T-helper 17 cell (primary cell): ENCODE data around the gene PHTF2. TPM values are rescaled to one million over a fixed set of nuclear protein-coding genes. Genes with fewer than 3 reads are reported as not detected.
"Not testable (repeated sequence)": the region's sequence is repeated elsewhere in the genome, so short reads cannot be mapped to it uniquely, and the experiment has no call there.

Source experiments
- ATAC-seq: fragments of 150-1000 bp; cut with Tn5 transposase; 2 replicates; pipeline ENCODE4 v1.10.0; 2021; ENCODE audit warnings: mild to moderate bottlenecking, moderate library complexity
- DNase-seq, 3 donors: peaks; one replicate each; pipeline versions ENCODE4 v3.0.0 to v3.0.0-alpha.2; 2020 to 2021
- H3K9me3 ChIP-seq: one replicate; pipeline ENCODE4 v1.7.0; 2013; ENCODE audit warnings: low read length, mild to moderate bottlenecking; ENCODE audit not compliant: control insufficient read depth, poor library complexity, severe bottlenecking
- H3K27ac Mint-ChIP-seq: one replicate; pipeline ENCODE4 v1.8.0; 2022; ENCODE audit warnings: mild to moderate bottlenecking, moderate library complexity, mixed read lengths
- H3K27me3 Mint-ChIP-seq: one replicate; pipeline ENCODE4 v1.8.0; 2022; ENCODE audit warnings: mixed read lengths
- H3K36me3 Mint-ChIP-seq: one replicate; pipeline ENCODE4 v1.8.0; 2022; ENCODE audit warnings: low read depth, mixed read lengths
- H3K4me1 Mint-ChIP-seq: one replicate; pipeline ENCODE4 v1.8.0; 2022; ENCODE audit warnings: mild to moderate bottlenecking, mixed read lengths
- H3K4me3 Mint-ChIP-seq: one replicate; pipeline ENCODE4 v1.8.0; 2022; ENCODE audit warnings: mild to moderate bottlenecking, moderate library complexity, mixed read lengths
- total RNA-seq, 4 donors: library from RNA in 2 of 4; stranded (reverse) in 2 of 4; gene quantifications; one replicate each; pipeline ENCODE4 v1.2.3 and lab custom pipeline; 2022 to 2026

Gene PHTF2
- total RNA-seq, 2 donors from 2014 or later, result 68.1 to 69.9 TPM

DNA sequence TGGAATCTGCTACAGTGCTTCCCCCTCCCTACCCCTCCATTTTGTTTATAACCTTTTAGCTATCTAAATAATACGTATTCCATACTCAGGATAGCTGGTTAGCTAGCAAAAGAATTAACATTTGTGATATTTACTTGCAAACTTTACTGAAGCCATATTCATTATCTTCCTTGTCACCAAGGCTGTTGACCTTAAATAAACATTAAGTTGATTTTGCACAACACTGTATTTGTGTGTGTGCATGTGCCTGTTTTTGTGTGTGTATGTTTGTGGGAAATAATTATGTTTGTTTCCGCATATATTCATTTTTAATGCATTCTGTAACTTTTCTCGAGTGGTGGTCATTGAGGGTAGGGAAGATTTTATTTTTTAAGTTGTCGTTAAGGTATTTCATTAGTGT lies 16.2 kb upstream of the PHTF2 start:
- no peak overlapping the region for H3K4me3 Mint-ChIP-seq
- no peak for DNase-seq
- H3K9me3 ChIP-seq, result no peaks in the 10 kb centered on the region
- no peak overlapping the region for H3K27ac Mint-ChIP-seq
- H3K4me1 Mint-ChIP-seq, result no peaks in the 10 kb centered on the region
- no peaks in the 10 kb centered on the region for H3K27me3 Mint-ChIP-seq
- peaks cover 3% of the 10 kb centered on the region for H3K36me3 Mint-ChIP-seq
- no peak for ATAC-seq

DNA sequence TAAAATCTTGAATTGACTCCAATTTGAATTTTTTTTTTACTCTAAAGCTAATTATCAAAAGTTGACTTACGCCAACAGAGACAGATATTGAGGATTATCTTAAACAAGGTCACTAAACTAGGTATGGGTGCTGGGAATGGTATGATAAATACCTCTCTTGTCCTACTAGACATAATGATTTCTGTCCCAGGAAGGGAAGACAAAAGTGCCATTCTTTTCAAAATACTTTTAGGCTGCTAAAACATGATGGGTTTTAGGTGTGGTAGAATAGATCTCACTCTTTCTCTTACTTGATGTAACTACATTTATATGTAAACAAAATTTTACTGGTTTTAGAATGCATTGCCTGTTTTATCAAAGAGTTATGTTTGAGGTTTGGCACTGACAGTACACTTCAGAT lies 15.5 kb upstream of the PHTF2 start:
- Mint-ChIP-seq H3K4me1 (no peaks in the 10 kb centered on the region), H3K36me3 (peaks cover 3% of the 10 kb centered on the region), H3K27ac (no peak overlapping the region), H3K27me3 (no peaks in the 10 kb centered on the region), H3K4me3 (no peak overlapping the region)
- ATAC-seq (no peak), DNase-seq (no peak)
- no peaks in the 10 kb centered on the region for H3K9me3 ChIP-seq

DNA sequence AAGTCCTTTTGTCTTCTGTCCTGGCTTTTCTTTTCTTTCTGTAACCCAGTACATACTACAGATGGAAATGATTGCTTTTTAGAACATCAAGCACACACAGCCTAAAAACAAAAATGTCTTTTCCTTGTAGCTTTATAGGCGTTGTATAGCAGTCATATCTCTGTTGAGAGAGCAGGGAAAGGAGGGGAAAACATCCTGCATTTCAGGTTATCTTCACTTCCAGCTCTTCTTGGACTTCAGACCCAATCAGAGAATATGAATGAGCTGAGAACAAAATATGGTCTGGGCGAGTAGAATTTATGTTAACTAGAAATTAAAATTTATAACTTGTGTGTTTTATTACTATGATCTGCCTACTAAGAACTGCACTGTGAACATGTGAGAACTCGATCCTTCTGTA lies 15.0 kb upstream of the PHTF2 start:
- no peak for ATAC-seq
- Mint-ChIP-seq H3K4me3 (no peak overlapping the region), H3K4me1 (no peaks in the 10 kb centered on the region)

DNA sequence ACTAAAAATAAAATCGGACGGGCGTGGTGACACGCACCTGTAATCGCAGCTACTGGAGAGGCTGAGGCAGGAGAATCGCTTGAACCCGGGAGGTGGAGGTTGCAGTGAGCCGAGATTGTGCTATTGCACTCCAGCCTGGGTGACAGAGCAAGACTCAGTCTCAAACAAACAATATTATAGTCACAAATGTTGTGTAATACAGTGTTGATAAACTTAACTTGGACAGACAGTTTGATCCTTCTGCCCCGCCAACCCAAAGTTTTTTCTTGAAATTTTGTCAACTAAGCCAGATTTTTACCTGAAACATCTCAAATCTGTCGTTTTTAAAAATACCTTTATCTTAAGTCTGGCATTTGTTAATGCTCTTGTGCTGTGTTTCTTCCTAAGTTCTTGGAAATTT lies 14.1 kb upstream of the PHTF2 start:
- not testable (repeated sequence) for H3K27me3 Mint-ChIP-seq, H3K27ac Mint-ChIP-seq, H3K9me3 ChIP-seq, DNase-seq, H3K36me3 Mint-ChIP-seq, H3K4me1 Mint-ChIP-seq, H3K4me3 Mint-ChIP-seq, ATAC-seq

More for the DNA sequence above, 15.0 kb upstream of the PHTF2 start:
- H3K9me3 ChIP-seq, result no peaks in the 10 kb centered on the region
- Mint-ChIP-seq H3K36me3 (peaks cover 3% of the 10 kb centered on the region), H3K27ac (no peak overlapping the region), H3K27me3 (no peaks in the 10 kb centered on the region)
- DNase-seq, result no peak

DNA sequence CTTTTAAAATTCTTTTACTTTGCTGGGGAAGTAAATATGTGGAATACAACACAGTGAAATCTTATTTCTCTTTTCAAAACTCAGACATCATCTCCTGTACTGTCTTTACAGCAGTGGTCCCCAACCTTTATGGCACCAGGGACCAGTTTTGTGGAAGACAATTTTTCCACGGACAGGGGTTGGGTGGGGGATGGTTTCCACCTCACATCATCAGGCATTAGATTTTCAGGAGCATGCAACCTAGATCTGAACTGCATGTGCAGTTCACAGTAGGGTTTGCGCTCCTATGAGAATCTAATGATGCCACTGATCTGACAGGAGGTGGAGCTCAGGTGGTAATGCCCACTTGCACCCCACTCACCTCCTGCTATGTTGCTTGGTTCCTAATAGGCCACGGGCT lies 12.6 kb upstream of the PHTF2 start:
- no peaks in the 10 kb centered on the region for H3K9me3 ChIP-seq
- H3K27ac Mint-ChIP-seq, result peak overlapping the region; percentile 6
- H3K27me3 Mint-ChIP-seq, result no peaks in the 10 kb centered on the region
- DNase-seq (no peak), ATAC-seq (no peak)
- H3K4me3 Mint-ChIP-seq, result no peak overlapping the region
- no peaks in the 10 kb centered on the region for H3K4me1 Mint-ChIP-seq
- H3K36me3 Mint-ChIP-seq, result peaks cover 3% of the 10 kb centered on the region

DNA sequence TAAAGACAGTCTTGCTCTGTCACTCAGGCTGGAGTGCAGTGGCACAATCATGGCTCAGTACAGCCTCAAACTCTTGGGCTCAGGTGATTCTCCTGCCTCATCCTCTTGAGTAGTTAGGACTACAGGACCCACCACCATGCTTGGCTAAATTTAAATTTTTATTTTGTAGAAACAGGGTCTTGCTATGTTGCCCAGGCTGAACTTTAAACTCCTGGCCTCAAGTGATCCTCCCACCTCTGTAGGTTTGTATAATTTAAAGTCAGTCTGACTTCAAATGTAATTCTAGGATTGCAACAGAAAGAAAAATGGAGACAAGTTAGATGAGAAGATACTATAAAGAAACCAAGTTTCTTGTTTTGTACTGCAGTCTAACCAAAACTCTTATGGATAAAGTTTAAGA lies 11.8 kb upstream of the PHTF2 start:
- Mint-ChIP-seq H3K36me3 (peaks cover 3% of the 10 kb centered on the region), H3K4me3 (no peak overlapping the region), H3K27me3 (no peaks in the 10 kb centered on the region), H3K4me1 (peaks cover 2% of the 10 kb centered on the region), H3K27ac (no peak overlapping the region)
- DNase-seq, result no peak
- no peaks in the 10 kb centered on the region for H3K9me3 ChIP-seq
- no peak for ATAC-seq

DNA sequence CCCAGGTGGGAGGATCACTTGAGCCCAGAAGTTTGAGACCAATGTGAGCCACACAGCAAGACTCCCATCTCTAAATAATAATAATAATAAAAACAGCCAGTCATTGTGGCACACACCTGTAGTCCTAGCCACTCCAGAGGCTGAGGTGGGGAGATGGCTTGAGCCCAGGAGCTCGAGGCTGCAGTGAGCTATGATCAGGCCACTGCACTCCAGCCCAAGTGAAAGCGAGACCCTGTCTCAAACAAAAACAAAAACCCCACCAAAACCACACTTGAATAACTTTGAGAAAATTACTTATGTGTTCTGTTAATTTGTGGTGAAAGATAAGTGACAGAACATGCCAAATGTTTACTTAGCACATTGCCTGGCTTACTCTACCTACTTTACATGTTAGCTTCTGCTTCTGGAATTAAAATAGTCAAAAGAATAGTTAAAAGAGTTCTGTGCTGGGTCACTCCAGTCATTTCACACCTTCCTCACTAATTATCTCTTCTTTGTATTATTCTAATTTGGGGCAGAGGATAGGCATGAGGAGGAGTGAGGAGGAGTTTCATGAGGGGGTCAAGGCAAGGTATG lies 10.2 kb upstream of the PHTF2 start:
- no peak for DNase-seq
- no peaks in the 10 kb centered on the region for H3K9me3 ChIP-seq
- no peak for ATAC-seq
- no peak overlapping the region for H3K27ac Mint-ChIP-seq
- H3K4me1 Mint-ChIP-seq, result peaks cover 2% of the 10 kb centered on the region
- peak overlapping the region; percentile 46 for H3K4me3 Mint-ChIP-seq
- H3K36me3 Mint-ChIP-seq, result peaks cover 3% of the 10 kb centered on the region
- no peaks in the 10 kb centered on the region for H3K27me3 Mint-ChIP-seq

DNA sequence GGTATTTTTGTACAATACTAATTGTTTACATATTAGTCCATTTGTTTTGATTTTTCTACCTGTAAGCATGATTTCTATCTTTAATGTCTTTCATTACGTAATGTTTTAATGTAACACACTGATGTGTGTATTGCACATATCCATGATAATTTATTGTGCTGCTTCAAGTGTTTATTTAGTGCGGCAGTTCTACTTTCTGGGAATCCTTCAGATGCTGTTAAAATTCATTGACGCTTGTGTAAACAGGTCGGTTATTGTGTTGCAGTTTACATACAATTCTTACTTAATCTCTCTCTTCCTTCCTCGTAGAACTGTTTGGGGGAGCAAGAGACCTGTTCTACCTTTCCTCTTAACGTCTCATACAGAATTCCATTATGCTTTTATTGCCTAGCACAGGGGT lies 7.2 kb upstream of the PHTF2 start:
- Mint-ChIP-seq H3K27ac (no peak overlapping the region), H3K36me3 (peaks cover 4% of the 10 kb centered on the region), H3K4me3 (no peak overlapping the region), H3K4me1 (peaks cover 16% of the 10 kb centered on the region), H3K27me3 (no peaks in the 10 kb centered on the region)
- H3K9me3 ChIP-seq, result no peaks in the 10 kb centered on the region
- DNase-seq (no peak), ATAC-seq (no peak)

DNA sequence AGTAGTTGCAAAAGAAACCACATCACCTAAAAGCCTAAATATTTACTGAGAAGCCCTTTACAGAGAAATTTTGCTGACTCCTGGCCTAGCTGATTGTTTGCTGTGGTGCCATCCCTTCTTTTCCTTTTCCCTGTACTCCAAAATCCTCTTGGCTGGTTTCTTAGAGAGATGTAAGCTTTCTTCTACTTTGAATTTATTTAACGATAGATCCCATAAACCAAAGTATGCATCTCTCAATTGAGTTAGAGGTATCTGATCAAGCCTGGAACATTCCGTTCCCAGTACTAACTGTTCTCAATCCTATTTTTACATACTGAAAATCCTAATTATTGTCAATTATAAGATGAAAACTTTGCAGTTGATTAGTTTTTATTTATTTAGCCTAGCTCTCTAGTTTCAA lies 6.6 kb upstream of the PHTF2 start:
- H3K4me3 Mint-ChIP-seq, result no peak overlapping the region
- DNase-seq, result no peak
- H3K9me3 ChIP-seq, result no peaks in the 10 kb centered on the region
- H3K27me3 Mint-ChIP-seq, result no peaks in the 10 kb centered on the region
- peaks cover 21% of the 10 kb centered on the region for H3K4me1 Mint-ChIP-seq
- peaks cover 6% of the 10 kb centered on the region for H3K36me3 Mint-ChIP-seq
- no peak for ATAC-seq
- peak overlapping the region; percentile 16 for H3K27ac Mint-ChIP-seq

DNA sequence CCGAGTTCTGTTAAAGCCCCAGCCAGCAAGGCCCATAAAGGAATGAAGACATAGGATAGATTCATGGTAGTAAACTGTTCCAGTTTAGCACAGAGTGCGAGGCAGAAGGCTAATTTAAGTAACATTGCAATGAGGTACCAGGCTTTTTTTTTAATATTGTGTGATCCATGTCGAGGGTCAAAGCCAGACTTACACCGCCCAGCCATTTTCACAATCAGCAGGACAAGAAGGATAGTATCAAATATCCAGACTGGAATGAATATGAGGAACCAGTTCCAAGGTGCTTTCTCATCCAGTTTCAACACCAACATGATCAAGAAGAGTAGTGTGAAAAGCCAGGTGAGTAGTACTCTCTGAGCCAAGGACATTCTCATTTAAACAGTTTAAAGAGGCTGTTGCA lies 4.6 kb upstream of the PHTF2 start:
- Mint-ChIP-seq H3K27ac (peak overlapping the region; percentile 70), H3K4me1 (peaks cover 31% of the 10 kb centered on the region), H3K36me3 (peaks cover 8% of the 10 kb centered on the region), H3K4me3 (no peak overlapping the region), H3K27me3 (no peaks in the 10 kb centered on the region)
- no peak for DNase-seq
- H3K9me3 ChIP-seq, result no peaks in the 10 kb centered on the region
- ATAC-seq, result no peak

DNA sequence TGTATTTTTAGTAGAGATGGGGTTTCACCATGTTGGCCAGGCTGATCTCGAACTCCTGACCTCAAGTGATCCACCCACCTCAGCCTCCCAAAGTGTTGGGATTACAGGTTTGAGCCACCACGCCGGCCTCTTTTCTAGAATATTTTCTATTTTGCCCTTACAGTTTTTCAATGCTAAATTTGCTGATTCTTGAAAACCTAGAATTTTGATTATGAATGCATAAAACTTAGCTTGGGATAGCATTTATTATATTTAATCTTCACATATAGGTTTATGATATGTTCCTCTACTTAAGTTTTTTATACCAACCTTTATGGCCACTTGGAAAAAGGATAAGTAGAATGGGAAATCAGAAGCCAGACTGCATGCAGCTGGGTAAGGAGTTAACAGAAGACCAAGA lies 2.5 kb upstream of the PHTF2 start:
- Mint-ChIP-seq H3K27me3 (no peaks in the 10 kb centered on the region), H3K4me3 (peak overlapping the region; percentile 97), H3K36me3 (peaks cover 8% of the 10 kb centered on the region), H3K4me1 (peaks cover 41% of the 10 kb centered on the region), H3K27ac (peak overlapping the region; percentile 27)
- ATAC-seq (no peak), DNase-seq (no peak)
- no peaks in the 10 kb centered on the region for H3K9me3 ChIP-seq

DNA sequence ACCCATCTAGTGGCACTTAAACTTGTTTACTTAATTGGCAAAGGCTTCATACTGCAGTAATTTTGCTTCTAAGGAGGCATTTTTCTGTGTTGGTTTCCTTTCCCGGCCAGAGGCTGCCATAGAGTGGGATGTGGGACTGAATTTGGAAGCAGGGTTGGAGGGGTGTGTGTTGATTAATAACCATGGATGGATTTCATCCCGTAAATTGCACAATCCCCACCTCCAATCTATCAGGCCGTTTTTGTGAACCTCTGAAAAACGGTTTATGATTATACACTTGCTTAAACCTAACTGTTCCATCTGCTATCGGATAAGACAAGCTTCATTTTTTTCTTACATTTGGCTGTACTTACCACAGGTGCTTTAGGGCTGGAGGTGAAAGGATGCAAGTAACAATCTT lies 1.6 kb upstream of the PHTF2 start:
- Mint-ChIP-seq H3K27me3 (no peaks in the 10 kb centered on the region), H3K36me3 (peaks cover 8% of the 10 kb centered on the region), H3K4me3 (peak overlapping the region; percentile 97), H3K27ac (peak overlapping the region; percentile 99), H3K4me1 (peaks cover 44% of the 10 kb centered on the region)
- no peaks in the 10 kb centered on the region for H3K9me3 ChIP-seq
- DNase-seq, result no peak
- ATAC-seq, result no peak

DNA sequence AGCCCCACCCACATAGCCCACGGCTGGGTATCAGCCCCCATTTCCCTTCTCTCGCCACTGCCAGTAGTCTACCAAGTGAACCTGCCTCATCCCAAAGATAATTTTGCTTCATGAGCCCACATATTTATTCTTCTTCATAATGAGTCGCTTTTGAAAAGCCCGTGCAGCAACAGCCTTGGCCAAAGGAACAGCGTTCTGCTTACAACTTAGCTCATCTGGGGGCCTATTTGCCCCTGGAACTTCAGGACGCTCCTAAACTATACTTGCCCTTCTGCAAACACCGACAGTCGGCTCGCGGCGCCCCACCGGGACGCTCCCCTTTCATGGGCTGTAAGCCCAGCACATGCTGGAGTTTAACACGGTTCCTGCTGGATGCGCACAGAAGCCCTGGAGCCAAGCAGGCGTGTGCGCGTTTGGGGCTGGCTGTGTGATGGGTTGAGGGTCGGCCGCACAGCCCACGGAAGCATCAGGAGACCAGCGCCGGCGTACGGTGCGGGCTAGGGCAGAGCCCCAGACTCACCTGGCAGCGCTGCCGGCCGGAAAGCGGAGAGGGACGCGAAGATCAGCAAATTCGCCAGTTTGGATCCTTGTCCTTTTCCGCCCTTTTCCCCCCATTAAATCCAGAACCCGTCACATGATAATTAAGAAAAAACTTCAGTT lies 709 bp upstream of the PHTF2 start:
- Mint-ChIP-seq H3K27me3 (no peaks in the 10 kb centered on the region), H3K4me1 (peaks cover 51% of the 10 kb centered on the region), H3K36me3 (peaks cover 8% of the 10 kb centered on the region), H3K27ac (peak overlapping the region; percentile 99), H3K4me3 (peak overlapping the region; percentile 97)
- ATAC-seq (peak; percentile 30), DNase-seq (no peak)
- H3K9me3 ChIP-seq, result no peaks in the 10 kb centered on the region
